Activated naive CD4-positive, alpha-beta T cell treated with anti-CD3 and anti-CD28 coated beads, Interleukin-2, amount 50 U/mL, for 16 hours (primary cell): ENCODE measurements around the gene PPIF.

Source experiments
- DNase-seq: peaks from one replicate; pipeline ENCODE4 v3.0.0-alpha.2; 2020

PPIF gene

DNA sequence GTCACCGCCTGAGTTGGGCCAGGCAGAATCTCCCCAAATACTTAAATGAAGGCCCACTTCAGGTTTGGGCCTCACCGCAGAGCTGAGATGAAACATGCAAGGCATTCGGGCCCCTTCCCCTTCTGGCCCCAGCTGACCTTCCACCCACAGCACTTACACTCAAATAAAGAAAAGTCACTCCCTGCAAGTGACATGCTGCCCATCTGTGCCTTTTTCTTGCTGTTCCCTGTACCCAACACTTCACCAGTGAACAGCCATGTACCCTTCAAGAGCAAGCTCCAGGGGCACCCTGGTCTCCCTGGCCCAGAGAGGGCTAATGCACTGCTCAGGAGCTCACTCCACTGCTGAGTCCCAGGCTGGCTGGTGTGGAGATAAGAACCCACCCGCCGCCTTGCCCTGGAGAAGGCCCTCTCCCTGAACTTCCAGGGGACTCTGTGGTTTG lies 57.4 kb downstream of the PPIF start:
- DNase-seq = no peak
